Urinary bladder (tissue), 4 donors: ENCODE data around the gene MYO1E. TPM values are rescaled to one million over a fixed set of nuclear protein-coding genes. Genes with fewer than 3 reads are reported as not detected.
"Not testable (repeated sequence)": the region's sequence is repeated elsewhere in the genome, so short reads cannot be mapped to it uniquely, and the experiment has no call there.

Source experiments
- DNase-seq: peaks from one replicate; pipeline ENCODE4 v3.0.0-alpha.2; 2015; ENCODE audit errors: extremely low spot score
- H3K27ac ChIP-seq: one replicate; pipeline ENCODE4 v1.5.1; 2013; ENCODE audit warnings: low read depth, mild to moderate bottlenecking, moderate library complexity
- H3K36me3 ChIP-seq: one replicate; pipeline ENCODE4 v1.6.1; 2013; ENCODE audit warnings: mild to moderate bottlenecking, moderate library complexity; ENCODE audit not compliant: insufficient read depth
- H3K4me1 ChIP-seq: one replicate; pipeline ENCODE4 v1.6.1; 2013; ENCODE audit warnings: mild to moderate bottlenecking, moderate library complexity; ENCODE audit not compliant: insufficient read depth
- H3K4me3 ChIP-seq: one replicate; pipeline ENCODE4 v1.5.1; 2013; ENCODE audit warnings: low read depth, low read length
- WGBS: extraction: QIAGEN DNeasy Blood & Tissue Kit; methylation state at CpG from one replicate; pipeline ENCODE4 v1.1.7; 2013; 5-methylcytosine and 5-hydroxymethylcytosine counted together
- polyA plus RNA-seq: library from polyadenylated mRNA; stranded (reverse); fragments of 200-250 nt; gene quantifications from one replicate; pipeline ENCODE4 v1.2.3, GENCODE V29; 2013
- total RNA-seq: library from RNA; depleted of rRNA; stranded (reverse); fragments of >200 nt; gene quantifications from one replicate; pipeline ENCODE4 v1.2.3, GENCODE V29; 2014
- donor health status: healthy with polysubstance abuse.
- donor health status: healthy.

The MYO1E gene
- total and polyA plus RNA-seq, 2 donors, result 20.2 to 60.0 TPM

DNA sequence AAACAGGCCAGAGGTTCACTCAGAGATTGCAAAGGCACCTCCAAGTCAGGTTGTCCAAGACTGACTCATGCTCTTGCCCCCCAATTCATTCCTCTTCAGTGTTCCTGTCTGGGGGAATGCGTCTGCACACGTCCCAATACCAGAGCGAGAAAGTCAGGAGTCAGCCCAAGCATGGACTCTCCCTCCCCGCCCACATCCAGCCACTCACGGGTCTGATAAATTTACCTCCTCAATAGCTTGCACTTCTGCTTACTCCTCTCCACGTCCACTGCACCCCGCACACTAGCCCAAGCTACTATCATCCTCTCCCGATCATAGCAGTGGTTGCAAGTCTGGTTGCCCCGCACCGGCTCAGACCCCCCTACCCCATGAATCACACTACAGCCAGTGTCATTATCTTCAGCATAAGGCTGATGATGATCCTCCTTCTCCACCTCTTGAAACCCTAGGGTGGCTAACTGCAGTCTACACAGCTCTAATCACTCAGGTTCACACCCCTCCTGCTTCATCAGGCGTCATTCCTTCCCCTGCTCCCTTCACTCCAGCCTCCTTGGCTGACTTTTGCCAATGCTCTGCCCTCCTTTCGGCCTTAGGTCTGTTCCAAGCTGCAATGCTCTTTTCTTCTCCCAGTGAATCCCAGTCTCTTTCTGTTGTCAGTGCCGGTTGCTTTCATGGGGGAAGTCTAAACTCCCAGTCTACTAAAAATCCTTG lies 27.6 kb upstream of the MYO1E start:
- no peak for DNase-seq
- H3K36me3 ChIP-seq, result no peaks in the 10 kb centered on the region
- 81% methylated on average over 13 of the region's 13 CpGs for WGBS
- no peak overlapping the region for H3K4me3 ChIP-seq
- no peaks in the 10 kb centered on the region for H3K4me1 ChIP-seq
- H3K27ac ChIP-seq, result no peak overlapping the region

GRCh38 chr15:59399465-59400102 lies 26.9 kb upstream of the MYO1E start:
- H3K4me1 ChIP-seq, result peaks cover 1% of the 10 kb centered on the region
- no peak overlapping the region for H3K27ac ChIP-seq
- no peak overlapping the region for H3K4me3 ChIP-seq
- 59% methylated on average over 7 of the region's 7 CpGs for WGBS
- no peaks in the 10 kb centered on the region for H3K36me3 ChIP-seq
- no peak for DNase-seq

DNA sequence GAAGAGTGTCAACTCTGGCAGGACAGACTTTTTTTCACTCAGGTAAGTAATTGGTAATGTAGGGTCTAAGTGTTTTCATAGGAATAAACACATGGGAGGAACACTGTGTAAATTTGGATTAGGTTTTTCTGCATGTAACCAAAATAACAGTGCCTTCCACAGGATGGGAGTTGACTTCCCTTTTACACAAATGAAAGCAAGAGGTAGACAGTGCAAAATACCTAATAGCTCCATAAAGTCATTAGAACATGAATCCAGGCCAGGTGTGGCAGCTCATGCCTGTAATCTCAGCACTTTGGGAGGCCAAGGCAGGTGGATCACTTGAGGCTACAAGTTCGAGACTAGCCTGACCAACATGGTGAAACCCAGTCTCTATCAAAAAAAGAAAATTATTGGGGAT lies 25.5 kb upstream of the MYO1E start:
- no peaks in the 10 kb centered on the region for H3K36me3 ChIP-seq
- WGBS, result 82% methylated on average over 1 of the region's 1 CpG
- peaks cover 1% of the 10 kb centered on the region for H3K4me1 ChIP-seq
- H3K27ac ChIP-seq, result no peak overlapping the region
- no peak overlapping the region for H3K4me3 ChIP-seq
- no peak for DNase-seq

GRCh38 chr15:59396679-59397078 lies 24.0 kb upstream of the MYO1E start:
- no peak for DNase-seq
- 39% methylated on average over 3 of the region's 3 CpGs for WGBS

GRCh38 chr15:59396211-59396610 lies 23.5 kb upstream of the MYO1E start:
- peaks cover 1% of the 10 kb centered on the region for H3K4me1 ChIP-seq
- no peak overlapping the region for H3K27ac ChIP-seq
- no peak for DNase-seq
- no peak overlapping the region for H3K4me3 ChIP-seq
- WGBS, result 44% methylated on average over 3 of the region's 3 CpGs
- no peaks in the 10 kb centered on the region for H3K36me3 ChIP-seq

More at GRCh38 chr15:59396679-59397078, 24.0 kb upstream of the MYO1E start:
- no peak overlapping the region for H3K27ac ChIP-seq
- H3K4me1 ChIP-seq, result peaks cover 1% of the 10 kb centered on the region
- no peaks in the 10 kb centered on the region for H3K36me3 ChIP-seq
- no peak overlapping the region for H3K4me3 ChIP-seq

DNA sequence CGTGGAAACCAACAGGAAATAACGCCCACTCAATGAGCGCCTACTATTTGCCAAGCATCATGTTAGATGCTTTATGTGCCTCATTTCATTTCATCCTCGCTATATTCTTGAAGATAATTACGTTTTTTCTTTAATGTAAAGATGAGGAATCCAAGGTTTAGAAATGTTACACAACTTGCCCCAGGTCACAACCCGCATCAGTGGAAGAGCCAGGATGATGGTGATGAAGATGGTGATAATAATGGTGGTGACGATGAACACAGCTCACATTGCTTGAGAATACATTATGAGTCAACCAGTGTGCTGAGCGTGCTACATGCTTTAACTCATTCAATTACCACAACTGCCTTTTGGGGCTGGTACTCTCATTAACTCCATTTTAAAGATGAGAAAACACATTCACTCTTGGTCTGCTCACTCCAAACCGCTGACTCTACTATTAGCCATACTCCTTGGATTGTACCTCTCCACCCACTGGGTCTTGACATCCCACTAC lies 21.5 kb upstream of the MYO1E start:
- no peak overlapping the region for H3K4me3 ChIP-seq
- peaks cover 1% of the 10 kb centered on the region for H3K4me1 ChIP-seq
- H3K36me3 ChIP-seq, result no peaks in the 10 kb centered on the region
- H3K27ac ChIP-seq, result no peak overlapping the region
- WGBS, result 91% methylated on average over 9 of the region's 9 CpGs
- no peak for DNase-seq

GRCh38 chr15:59392299-59392698 lies 19.6 kb upstream of the MYO1E start:
- Histone ChIP-seq H3K27ac (no peak overlapping the region), H3K36me3 (no peaks in the 10 kb centered on the region), H3K4me3 (no peak overlapping the region), H3K4me1 (peaks cover 1% of the 10 kb centered on the region)
- no peak for DNase-seq
- 68% methylated on average over 5 of the region's 5 CpGs for WGBS

DNA sequence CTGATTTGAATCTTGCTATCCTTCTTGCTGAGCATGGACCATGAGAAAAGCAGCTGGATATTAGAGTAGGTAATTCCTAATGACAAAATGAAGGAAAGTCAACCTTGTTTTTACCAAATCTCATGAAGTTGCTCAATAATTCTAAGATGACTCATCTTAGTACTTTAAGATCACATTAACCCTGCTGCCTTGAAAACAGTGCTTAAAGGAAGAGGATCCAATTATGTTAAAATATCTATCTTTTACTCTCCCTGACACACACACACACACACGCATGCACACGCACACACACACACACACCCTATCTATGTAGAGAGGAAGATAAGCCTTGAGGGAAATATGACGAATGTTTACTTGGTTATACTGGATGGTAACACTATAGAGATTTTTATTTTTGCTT lies 16.0 kb upstream of the MYO1E start:
- Histone ChIP-seq H3K4me1 (no peaks in the 10 kb centered on the region), H3K4me3 (no peak overlapping the region), H3K27ac (no peak overlapping the region), H3K36me3 (peaks cover under 1% of the 10 kb centered on the region)
- no peak for DNase-seq
- WGBS, result 79% methylated on average over 3 of the region's 3 CpGs

GRCh38 chr15:59387196-59387878 lies 14.7 kb upstream of the MYO1E start:
- not testable (repeated sequence) for H3K4me3 ChIP-seq, H3K36me3 ChIP-seq, DNase-seq, H3K27ac ChIP-seq, H3K4me1 ChIP-seq
- 89% methylated on average over 13 of the region's 13 CpGs for WGBS

DNA sequence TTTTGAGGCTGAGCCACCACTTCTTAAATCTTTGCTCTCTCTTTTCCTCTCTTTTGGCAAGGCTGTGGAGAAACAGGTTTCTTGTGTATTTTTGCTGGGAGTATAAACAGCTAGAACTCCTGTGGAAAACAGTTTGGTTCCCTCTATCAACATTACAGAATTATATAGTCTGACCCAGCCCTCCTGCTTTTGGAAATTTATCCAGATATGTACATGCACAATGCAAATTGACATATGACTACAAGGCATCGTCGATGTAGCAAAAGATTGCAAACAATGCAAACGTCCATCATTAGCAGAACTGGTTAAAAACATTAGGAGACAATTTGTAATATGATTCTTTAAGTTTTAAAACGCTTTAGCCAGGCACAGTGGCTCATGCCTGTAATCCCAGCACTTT lies 12.5 kb upstream of the MYO1E start:
- H3K4me1 ChIP-seq, result no peaks in the 10 kb centered on the region
- H3K4me3 ChIP-seq, result no peak overlapping the region
- H3K36me3 ChIP-seq, result peaks cover 2% of the 10 kb centered on the region
- no peak overlapping the region for H3K27ac ChIP-seq
- WGBS, result 66% methylated on average over 4 of the region's 4 CpGs
- DNase-seq, result no peak

GRCh38 chr15:59384507-59384906 lies 11.8 kb upstream of the MYO1E start:
- Histone ChIP-seq H3K4me3 (no peak overlapping the region), H3K4me1 (no peaks in the 10 kb centered on the region)
- WGBS, result 99% methylated on average over 3 of the region's 3 CpGs

DNA sequence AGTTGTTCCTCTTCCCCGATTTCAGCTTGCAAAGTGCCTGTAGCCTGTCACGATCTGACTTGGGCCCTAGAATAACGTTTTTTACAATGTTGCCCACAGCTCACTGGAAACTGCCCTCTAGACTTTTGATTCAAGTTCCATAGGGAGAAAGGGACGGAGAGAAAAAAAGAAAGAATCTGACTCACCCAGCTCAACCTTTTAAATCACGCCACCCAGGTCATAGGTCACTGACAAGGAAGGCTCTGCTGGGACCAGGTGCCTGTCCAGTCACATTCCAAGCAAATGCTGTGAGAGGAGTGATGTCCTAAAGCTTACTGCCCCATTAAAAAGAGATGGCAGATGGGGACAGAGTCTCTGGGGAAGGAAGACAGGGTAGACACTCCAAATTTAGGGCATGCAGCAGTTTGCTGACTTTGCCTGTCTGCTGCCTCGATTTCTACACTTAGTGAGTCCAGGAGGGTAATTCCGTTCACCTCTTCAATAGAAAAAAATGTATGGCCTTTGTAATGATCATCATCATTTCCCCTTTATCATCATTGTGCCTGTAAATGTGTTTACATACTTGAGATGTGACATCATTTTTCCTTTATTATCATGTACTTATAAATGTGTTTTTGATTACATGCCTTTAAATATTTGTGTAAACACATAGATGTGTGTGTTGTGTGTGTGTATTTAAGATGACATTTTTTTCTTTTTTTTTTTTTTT lies 8.4 kb upstream of the MYO1E start:
- H3K27ac ChIP-seq, result no peak overlapping the region
- no peaks in the 10 kb centered on the region for H3K4me1 ChIP-seq
- no peak overlapping the region for H3K4me3 ChIP-seq
- peaks cover 2% of the 10 kb centered on the region for H3K36me3 ChIP-seq
- 68% methylated on average over 7 of the region's 7 CpGs for WGBS
- DNase-seq, result no peak

More at GRCh38 chr15:59384507-59384906, 11.8 kb upstream of the MYO1E start:
- Histone ChIP-seq H3K27ac (no peak overlapping the region), H3K36me3 (peaks cover 2% of the 10 kb centered on the region)
- no peak for DNase-seq

- Histone ChIP-seq H3K4me3 (no peak overlapping the region), H3K36me3 (peaks cover 2% of the 10 kb centered on the region), H3K4me1 (no peaks in the 10 kb centered on the region), H3K27ac (no peak overlapping the region)
- no peak for DNase-seq
- 98% methylated on average over 1 of the region's 1 CpG for WGBS
These were observed 6.9 kb upstream of the MYO1E start for GRCh38 chr15:59379531-59379930.
